ENCODE data around the gene EDAR. TPM values are rescaled to one million over a fixed set of nuclear protein-coding genes. Genes with fewer than 3 reads are reported as not detected.

EDAR gene
- total RNA-seq, 5 donors from 2014 or later (not counting 1 experiment from before 2014, with no cell fraction given) = 5.2 to 15.6 (median 7.4) TPM

DNA sequence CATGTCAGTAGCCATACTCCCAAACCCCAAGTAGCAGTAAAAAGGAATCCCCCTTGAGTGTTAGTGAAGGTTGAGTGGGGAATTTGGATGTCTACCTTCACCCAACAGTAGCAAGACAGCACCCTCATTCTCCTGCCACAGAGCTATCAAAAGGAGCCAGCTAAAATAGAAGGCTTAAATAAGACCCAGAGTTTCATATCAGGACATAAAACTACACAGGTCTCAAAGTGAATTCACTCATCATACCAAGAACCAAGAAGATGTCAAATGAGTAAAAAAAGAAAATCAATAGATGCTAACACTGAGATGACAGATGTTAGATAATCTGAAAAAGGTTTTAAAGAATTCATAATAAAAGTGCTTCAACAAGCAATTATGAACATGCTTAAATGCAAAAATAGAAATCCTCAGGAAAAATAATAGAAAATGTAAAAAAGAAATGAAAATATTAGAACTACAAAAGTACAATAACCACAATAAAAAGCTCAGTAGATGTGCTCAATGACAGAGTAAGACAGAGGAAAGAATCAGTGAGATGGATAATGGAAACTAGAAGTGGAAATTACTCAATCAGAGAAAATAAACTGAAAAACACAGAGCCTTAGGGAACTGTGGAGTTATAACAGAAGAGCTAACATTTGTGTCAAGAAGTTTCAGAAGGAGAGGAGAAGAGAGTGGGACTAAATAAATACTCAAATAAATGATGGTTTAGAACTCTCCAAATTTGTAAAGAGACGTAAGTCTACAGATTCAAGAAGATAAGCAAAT is 90.5 kb downstream of the EDAR start:
- no peak overlapping the region for H3K4me3 Mint-ChIP-seq
- H3K27me3 Mint-ChIP-seq = no peaks in the 10 kb centered on the region
- CTCF ChIA-PET = no interaction called here
- Histone ChIP-seq H3K27me3 (replicated peaks in 1 of 2; ENCODE audit: control insufficient read depth in 2 of 2, extremely low read depth in 1 of 2, insufficient read depth in 2 of 2, low read length in 1 of 2) (no peaks in the 10 kb centered on the region), H3K27ac (ENCODE audit: low read length) (no peak overlapping the region), H3K9me3 (peaks cover 6% of the 10 kb centered on the region), H3K4me3 (ENCODE audit: control insufficient read depth in 1 of 2, extremely low read depth in 1 of 2, low read length in 1 of 2) (no peak overlapping the region), H3K4me1 (ENCODE audit: control insufficient read depth in 1 of 2, extremely low read depth in 1 of 2, insufficient read depth in 2 of 2, low read length in 2 of 2) (no peaks in the 10 kb centered on the region), H3K36me3 (ENCODE audit: control insufficient read depth in 2 of 2, extremely low read depth in 1 of 2, insufficient read depth in 1 of 2, low read length in 1 of 2) (peaks cover 12 to 14% of the 10 kb centered on the region in 2 donors)
- H3K36me3 Mint-ChIP-seq = peaks cover 81% of the 10 kb centered on the region
- POLR2A ChIA-PET = no interaction called here
- WGBS (ENCODE audit: insufficient coverage) = no CpG with 5 or more reads among the region's 1 CpG
- H3K27ac Mint-ChIP-seq = no peak overlapping the region
- no peak for DNase-seq
- H3K9me3 Mint-ChIP-seq = peaks cover 4 to 30% (median 7%) of the 10 kb centered on the region in 3 donors
- peaks cover 0 to 10% (median 0%) of the 10 kb centered on the region in 3 donors for H3K4me1 Mint-ChIP-seq
- ATAC-seq (replicated peaks in 1 of 4) = no peak

DNA sequence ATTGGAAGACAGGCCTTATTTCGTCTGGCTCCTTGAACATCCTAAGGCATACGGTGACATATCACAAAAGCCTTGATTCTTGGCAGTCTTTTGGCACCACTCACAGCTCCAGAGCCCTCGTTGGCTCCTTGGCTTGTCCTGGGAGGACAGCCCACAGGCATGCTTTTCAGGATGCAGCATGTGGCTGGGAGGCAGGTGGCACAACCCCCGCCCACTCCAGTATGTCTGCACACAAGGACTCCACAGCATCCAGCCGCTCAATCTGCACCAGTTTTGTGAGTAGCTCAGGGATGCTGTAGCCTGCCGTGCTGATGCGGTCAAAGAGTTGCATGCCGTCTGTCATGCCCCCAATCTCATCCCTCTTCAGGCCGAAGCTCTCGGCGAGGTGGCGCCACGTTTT is 92.3 kb downstream of the EDAR start:
- H3K36me3 ChIP-seq (ENCODE audit: control insufficient read depth in 2 of 2, extremely low read depth in 1 of 2, insufficient read depth in 1 of 2, low read length in 1 of 2) = peaks cover 16 to 17% of the 10 kb centered on the region in 2 donors
- H3K4me3 ChIP-seq (ENCODE audit: control insufficient read depth in 1 of 2, extremely low read depth in 1 of 2, low read length in 1 of 2) = no peak overlapping the region
- H3K27me3 ChIP-seq (replicated peaks in 1 of 2; ENCODE audit: control insufficient read depth in 2 of 2, extremely low read depth in 1 of 2, insufficient read depth in 2 of 2, low read length in 1 of 2) = no peaks in the 10 kb centered on the region
- ChIA-PET POLR2A (no interaction called here), CTCF (no interaction called here)
- no peaks in the 10 kb centered on the region for H3K4me1 ChIP-seq (ENCODE audit: control insufficient read depth in 1 of 2, extremely low read depth in 1 of 2, insufficient read depth in 2 of 2, low read length in 2 of 2)
- H3K27ac ChIP-seq (ENCODE audit: low read length) = no peak overlapping the region
- DNase-seq (no peak), ATAC-seq (replicated peaks in 1 of 4) (no peak)
- Mint-ChIP-seq H3K27ac (no peak overlapping the region), H3K4me1 (peaks cover 0 to 10% (median 0%) of the 10 kb centered on the region in 3 donors), H3K9me3 (peaks cover 6 to 28% (median 15%) of the 10 kb centered on the region in 3 donors), H3K4me3 (no peak overlapping the region), H3K27me3 (no peaks in the 10 kb centered on the region), H3K36me3 (peaks cover 84% of the 10 kb centered on the region)
- peaks cover 6% of the 10 kb centered on the region for H3K9me3 ChIP-seq
- 93% methylated on average over 11 of the region's 13 CpGs for WGBS (ENCODE audit: insufficient coverage)

- ATAC-seq (replicated peaks in 1 of 4) = no peak
- peaks cover 4% of the 10 kb centered on the region for H3K9me3 ChIP-seq
- POLR2A ChIA-PET = interaction anchor here in 1 of 2 donors (0.5 kb wide), 1 partner anchor 35 kb away, joined by 3 read pairs; no protein-coding TSS in a partner anchor
- no peak overlapping the region for H3K27ac Mint-ChIP-seq
- no CpG with 5 or more reads among the region's 2 CpGs for WGBS (ENCODE audit: insufficient coverage)
- peaks cover 0 to 10% (median 0%) of the 10 kb centered on the region in 3 donors for H3K4me1 Mint-ChIP-seq
- CTCF ChIA-PET = no interaction called here
- H3K36me3 ChIP-seq (ENCODE audit: control insufficient read depth in 2 of 2, extremely low read depth in 1 of 2, insufficient read depth in 1 of 2, low read length in 1 of 2) = peaks cover 17 to 18% of the 10 kb centered on the region in 2 donors
- H3K9me3 Mint-ChIP-seq = peaks cover 6 to 28% (median 20%) of the 10 kb centered on the region in 3 donors
- no peak for DNase-seq
- H3K27ac ChIP-seq (ENCODE audit: low read length) = no peak overlapping the region
- peaks cover 79% of the 10 kb centered on the region for H3K36me3 Mint-ChIP-seq
- H3K4me3 ChIP-seq (ENCODE audit: control insufficient read depth in 1 of 2, extremely low read depth in 1 of 2, low read length in 1 of 2) = no peak overlapping the region
- H3K4me3 Mint-ChIP-seq = no peak overlapping the region
- no peaks in the 10 kb centered on the region for H3K27me3 Mint-ChIP-seq
- H3K27me3 ChIP-seq (replicated peaks in 1 of 2; ENCODE audit: control insufficient read depth in 2 of 2, extremely low read depth in 1 of 2, insufficient read depth in 2 of 2, low read length in 1 of 2) = no peaks in the 10 kb centered on the region
- H3K4me1 ChIP-seq (ENCODE audit: control insufficient read depth in 1 of 2, extremely low read depth in 1 of 2, insufficient read depth in 2 of 2, low read length in 2 of 2) = no peaks in the 10 kb centered on the region
Observed at GRCh38 chr2:108895188-108895587, 93.8 kb downstream of the EDAR start.

- peaks cover 17 to 18% of the 10 kb centered on the region in 2 donors for H3K36me3 ChIP-seq (ENCODE audit: control insufficient read depth in 2 of 2, extremely low read depth in 1 of 2, insufficient read depth in 1 of 2, low read length in 1 of 2)
- H3K9me3 ChIP-seq = peaks cover 4% of the 10 kb centered on the region
Observed at GRCh38 chr2:108894766-108895165, 94.3 kb downstream of the EDAR start.

GRCh38 chr2:108893277-108893676 is 95.7 kb downstream of the EDAR start:
- ChIA-PET CTCF (no interaction called here), POLR2A (no interaction called here)
- no peak overlapping the region for H3K4me3 Mint-ChIP-seq
- peaks cover 0 to under 1% (median 0%) of the 10 kb centered on the region in 3 donors for H3K4me1 Mint-ChIP-seq
- Histone ChIP-seq H3K9me3 (peaks cover 6% of the 10 kb centered on the region), H3K27ac (ENCODE audit: low read length) (no peak overlapping the region), H3K4me3 (ENCODE audit: control insufficient read depth in 1 of 2, extremely low read depth in 1 of 2, low read length in 1 of 2) (no peak overlapping the region), H3K27me3 (replicated peaks in 1 of 2; ENCODE audit: control insufficient read depth in 2 of 2, extremely low read depth in 1 of 2, insufficient read depth in 2 of 2, low read length in 1 of 2) (no peaks in the 10 kb centered on the region), H3K36me3 (ENCODE audit: control insufficient read depth in 2 of 2, extremely low read depth in 1 of 2, insufficient read depth in 1 of 2, low read length in 1 of 2) (peaks cover 17 to 18% of the 10 kb centered on the region in 2 donors), H3K4me1 (ENCODE audit: control insufficient read depth in 1 of 2, extremely low read depth in 1 of 2, insufficient read depth in 2 of 2, low read length in 2 of 2) (no peaks in the 10 kb centered on the region)
- peaks cover 15 to 36% (median 25%) of the 10 kb centered on the region in 3 donors for H3K9me3 Mint-ChIP-seq
- DNase-seq (no peak), ATAC-seq (replicated peaks in 1 of 4) (no peak)
- H3K27me3 Mint-ChIP-seq = no peaks in the 10 kb centered on the region
- peaks cover 70% of the 10 kb centered on the region for H3K36me3 Mint-ChIP-seq
- no peak overlapping the region for H3K27ac Mint-ChIP-seq
- WGBS (ENCODE audit: insufficient coverage) = no CpG with 5 or more reads among the region's 1 CpG

More at GRCh38 chr2:108894766-108895165, 94.3 kb downstream of the EDAR start:
- 100% methylated on average over 1 of the region's 3 CpGs for WGBS (ENCODE audit: insufficient coverage)
- Histone ChIP-seq H3K27me3 (replicated peaks in 1 of 2; ENCODE audit: control insufficient read depth in 2 of 2, extremely low read depth in 1 of 2, insufficient read depth in 2 of 2, low read length in 1 of 2) (no peaks in the 10 kb centered on the region), H3K4me3 (ENCODE audit: control insufficient read depth in 1 of 2, extremely low read depth in 1 of 2, low read length in 1 of 2) (no peak overlapping the region), H3K4me1 (ENCODE audit: control insufficient read depth in 1 of 2, extremely low read depth in 1 of 2, insufficient read depth in 2 of 2, low read length in 2 of 2) (no peaks in the 10 kb centered on the region), H3K27ac (ENCODE audit: low read length) (no peak overlapping the region)
- H3K36me3 Mint-ChIP-seq = peaks cover 78% of the 10 kb centered on the region
- no peak overlapping the region for H3K27ac Mint-ChIP-seq
- peaks cover 7 to 30% (median 22%) of the 10 kb centered on the region in 3 donors for H3K9me3 Mint-ChIP-seq
- no peak overlapping the region for H3K4me3 Mint-ChIP-seq
- DNase-seq (no peak), ATAC-seq (replicated peaks in 1 of 4) (no peak)
- peaks cover 0 to 10% (median 0%) of the 10 kb centered on the region in 3 donors for H3K4me1 Mint-ChIP-seq
- H3K27me3 Mint-ChIP-seq = no peaks in the 10 kb centered on the region
- CTCF ChIA-PET = no interaction called here
- POLR2A ChIA-PET = interaction anchor here in 1 of 2 donors (0.5 kb wide), 1 partner anchor 35 kb away, joined by 3 read pairs; no protein-coding TSS in a partner anchor

GRCh38 chr2:108889907-108890306 is 99.1 kb downstream of the EDAR start:
- no peaks in the 10 kb centered on the region for H3K4me1 Mint-ChIP-seq
- H3K9me3 ChIP-seq = peaks cover 13% of the 10 kb centered on the region
- H3K36me3 ChIP-seq (ENCODE audit: control insufficient read depth in 2 of 2, extremely low read depth in 1 of 2, insufficient read depth in 1 of 2, low read length in 1 of 2) = peaks cover 5 to 10% of the 10 kb centered on the region in 2 donors
- POLR2A ChIA-PET = no interaction called here
- H3K27ac Mint-ChIP-seq = no peak overlapping the region
- ATAC-seq (replicated peaks in 1 of 4) = no peak
- no peaks in the 10 kb centered on the region for H3K4me1 ChIP-seq (ENCODE audit: control insufficient read depth in 1 of 2, extremely low read depth in 1 of 2, insufficient read depth in 2 of 2, low read length in 2 of 2)
- CTCF ChIA-PET = no interaction called here
- no peaks in the 10 kb centered on the region for H3K27me3 ChIP-seq (replicated peaks in 1 of 2; ENCODE audit: control insufficient read depth in 2 of 2, extremely low read depth in 1 of 2, insufficient read depth in 2 of 2, low read length in 1 of 2)
- H3K36me3 Mint-ChIP-seq = peaks cover 42% of the 10 kb centered on the region
- H3K4me3 ChIP-seq (ENCODE audit: control insufficient read depth in 1 of 2, extremely low read depth in 1 of 2, low read length in 1 of 2) = no peak overlapping the region
- no peak for DNase-seq
- WGBS (ENCODE audit: insufficient coverage) = no CpG with 5 or more reads among the region's 1 CpG
- no peak overlapping the region for H3K4me3 Mint-ChIP-seq
- H3K27me3 Mint-ChIP-seq = no peaks in the 10 kb centered on the region
- peaks cover 26 to 59% (median 28%) of the 10 kb centered on the region in 3 donors for H3K9me3 Mint-ChIP-seq
- H3K27ac ChIP-seq (ENCODE audit: low read length) = no peak overlapping the region
